Right ventricle myocardium superior (tissue), 1 donor: ENCODE results near the gene SIL1. TPM values are rescaled to one million over a fixed set of nuclear protein-coding genes. Genes with fewer than 3 reads are reported as not detected.

Experiments
- ATAC-seq: fragments of 200-7000 bp; cut with Tn5 transposase; one replicate; pipeline ENCODE4 v1.9.1; 2020; ENCODE audit warnings: mild to moderate bottlenecking; ENCODE audit not compliant: poor library complexity
- DNase-seq: peaks from one replicate; pipeline ENCODE4 v3.0.0-alpha.2; 2020
- intact Hi-C: fragments of 100-400 bp; cut with DNase I; formaldehyde crosslinking; loops from one replicate; pipeline ENCODE4 v1.11.2; 2022
- total RNA-seq: library from RNA; stranded (reverse); fragmentation: NEBNext Ultra II Directional; extraction: Animal tissue kit (Norgen Biotek cat#: 25700); gene quantifications from one replicate; pipeline ENCODE4 v1.2.1, GENCODE V29; 2021
- donor health status: DM: no; HTN: yes; CAD: no; lungs with severe emphysema.

The SIL1 gene
- total RNA-seq, 1 donor from 2014 or later, result 42.1 TPM

DNA sequence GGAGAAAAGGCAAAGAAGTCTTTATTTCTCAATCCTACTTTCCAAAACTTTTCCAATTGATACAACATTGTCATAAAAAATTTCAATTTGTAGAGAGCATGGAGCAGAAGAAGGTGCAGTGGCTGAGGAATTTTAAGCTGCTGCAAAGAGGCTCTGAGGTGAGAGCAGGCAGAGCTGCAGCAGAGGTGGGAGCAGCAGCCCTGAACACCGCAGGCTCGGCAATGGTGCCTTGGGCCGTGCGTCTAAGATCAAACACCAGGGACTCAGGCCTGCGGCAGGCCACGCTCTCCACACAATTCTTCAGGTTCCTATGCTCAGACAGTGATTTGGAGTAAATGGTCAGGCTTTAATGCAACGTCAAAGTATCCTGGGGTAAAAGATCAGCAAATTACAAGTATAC is 46.3 kb downstream of the SIL1 start:
- intact Hi-C loops, result no loop called here
- ATAC-seq (no peak), DNase-seq (no peak)

DNA sequence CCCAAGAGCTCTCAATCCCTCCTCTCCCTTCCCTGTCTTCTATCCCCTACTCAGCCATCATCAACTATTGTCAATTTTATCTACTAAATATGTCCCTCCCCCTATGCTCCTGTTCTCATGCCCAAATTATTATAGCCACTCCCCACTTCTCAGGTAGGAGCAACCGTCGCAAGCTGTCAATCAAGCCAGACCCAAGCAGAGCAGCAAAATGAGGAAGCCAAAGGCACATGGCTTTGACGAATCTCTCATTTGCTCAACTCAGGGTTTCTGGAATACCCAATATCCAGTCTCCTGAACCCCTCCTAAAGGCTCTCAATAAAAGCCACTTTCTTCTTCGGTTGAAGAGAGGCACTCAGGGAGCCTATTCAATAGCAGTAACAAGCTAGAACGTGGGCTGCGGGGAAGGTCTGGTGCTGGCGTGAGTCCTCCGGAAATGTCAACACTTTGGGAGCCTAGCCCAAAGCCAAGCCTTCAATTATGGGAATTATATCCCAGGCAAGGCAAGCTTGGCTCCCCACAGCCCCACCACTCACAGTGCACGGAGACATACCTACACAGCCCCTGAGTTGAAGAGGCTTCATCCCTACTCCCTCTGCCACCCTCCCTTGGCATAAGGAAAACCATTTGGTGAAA is 47.7 kb downstream of the SIL1 start:
- ATAC-seq (no peak), DNase-seq (no peak)
- intact Hi-C loops, result no loop called here

DNA sequence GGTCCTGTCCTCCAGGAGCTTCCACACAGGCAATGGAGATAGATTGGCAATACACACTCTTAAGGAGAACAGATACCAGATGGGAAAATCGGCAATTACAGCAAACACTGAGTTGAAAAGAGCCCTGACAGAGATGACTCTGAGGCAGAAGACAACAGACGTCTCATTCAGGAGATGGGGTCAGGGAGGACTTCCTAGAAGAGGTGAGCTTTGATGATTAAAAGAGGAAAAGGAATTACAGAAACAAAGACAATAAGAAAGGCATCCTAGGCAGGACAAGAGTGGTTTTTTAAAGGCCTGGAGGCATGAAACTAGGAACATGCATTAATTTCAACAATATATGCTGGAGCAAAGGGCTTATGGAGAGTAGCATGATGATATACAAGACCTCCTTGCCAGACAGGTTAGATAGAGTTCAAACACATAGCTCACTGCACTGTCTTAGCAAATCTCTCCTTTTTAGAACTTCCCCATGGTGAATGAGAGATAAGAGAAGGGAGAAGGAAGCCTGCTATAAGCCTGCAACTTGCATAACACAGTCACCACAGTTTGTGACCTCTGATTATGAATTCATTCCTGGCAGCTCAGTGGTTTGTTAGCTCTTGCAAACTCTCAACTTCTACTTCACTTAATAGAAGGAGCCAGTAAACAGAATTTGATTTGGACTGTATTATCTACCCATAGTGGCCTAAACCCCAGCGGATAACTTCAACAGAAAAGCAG is 48.5 kb downstream of the SIL1 start:
- ATAC-seq (peak; percentile 63), DNase-seq (no peak)
- intact Hi-C loops, result no loop called here

DNA sequence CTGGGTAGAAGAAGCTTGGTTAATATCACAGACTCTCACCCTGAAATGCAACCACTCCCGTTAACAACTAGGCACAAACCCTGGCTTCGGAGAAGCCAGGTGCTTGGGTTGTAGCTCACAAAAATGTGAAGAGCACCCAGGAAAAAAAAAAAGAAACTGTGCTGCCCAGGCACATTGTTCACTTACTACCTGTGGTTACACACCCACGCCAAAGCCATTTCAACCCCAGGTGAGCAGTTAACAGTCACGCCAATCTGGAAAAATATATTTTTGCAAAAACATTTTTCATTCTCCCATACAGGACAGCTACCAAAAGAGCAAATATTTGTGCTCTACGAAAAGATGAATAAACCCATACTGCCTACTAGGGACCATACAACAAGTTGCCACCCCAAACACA is 49.2 kb downstream of the SIL1 start:
- no peak for ATAC-seq
- intact Hi-C loops, result no loop called here
- no peak for DNase-seq

DNA sequence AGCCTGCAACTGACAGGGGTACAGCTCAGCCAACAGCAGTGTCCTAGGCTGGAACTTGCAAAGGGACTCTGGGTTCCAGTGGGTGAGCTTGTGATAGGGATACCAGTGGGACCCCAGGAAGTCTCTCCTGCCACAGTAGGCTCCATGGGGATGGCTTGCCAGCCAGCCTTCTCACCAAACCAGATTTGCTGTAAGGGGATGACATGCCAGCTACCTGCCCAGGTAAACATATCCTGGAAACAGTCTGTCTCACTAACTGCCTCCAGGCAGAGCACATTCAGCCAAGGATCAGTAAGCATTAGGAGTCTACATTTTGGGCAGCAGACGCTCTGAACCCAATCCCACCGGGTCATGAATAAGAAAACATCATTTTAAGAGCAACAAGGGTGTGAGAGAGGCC is 49.9 kb downstream of the SIL1 start:
- ATAC-seq (peak; percentile 21), DNase-seq (no peak)
- intact Hi-C loops, result no loop called here

DNA sequence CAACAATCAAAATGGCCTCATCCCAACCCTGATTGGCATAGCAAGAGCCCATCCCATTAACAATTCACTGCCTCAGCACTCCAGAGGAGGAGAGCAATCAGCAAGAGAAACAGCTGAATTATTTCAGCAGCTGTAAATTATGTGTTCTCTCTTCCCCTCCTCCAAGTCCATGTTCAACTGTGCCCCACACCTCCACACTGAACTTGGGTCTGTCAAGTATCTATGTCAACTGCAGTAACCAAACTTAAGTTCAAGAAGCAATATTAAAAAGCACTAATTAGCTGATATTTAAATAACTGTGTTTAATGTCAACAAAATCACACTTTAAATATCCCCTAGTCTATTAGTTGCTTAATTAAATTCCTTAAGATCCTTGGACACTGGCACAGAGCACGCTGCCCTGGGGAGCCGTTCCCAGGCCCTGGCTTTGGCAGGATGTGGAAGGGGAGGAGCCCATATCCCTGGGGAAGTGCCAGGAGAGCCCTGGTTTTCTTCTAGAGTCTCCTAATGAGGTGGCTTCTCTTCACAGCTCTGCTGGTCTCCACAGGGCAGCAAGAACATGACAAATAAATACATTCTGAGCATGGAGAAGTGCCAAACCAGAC is 50.6 kb downstream of the SIL1 start:
- DNase-seq (peak; percentile 77), ATAC-seq (peak; percentile 87)
- intact Hi-C loops, result no loop called here

DNA sequence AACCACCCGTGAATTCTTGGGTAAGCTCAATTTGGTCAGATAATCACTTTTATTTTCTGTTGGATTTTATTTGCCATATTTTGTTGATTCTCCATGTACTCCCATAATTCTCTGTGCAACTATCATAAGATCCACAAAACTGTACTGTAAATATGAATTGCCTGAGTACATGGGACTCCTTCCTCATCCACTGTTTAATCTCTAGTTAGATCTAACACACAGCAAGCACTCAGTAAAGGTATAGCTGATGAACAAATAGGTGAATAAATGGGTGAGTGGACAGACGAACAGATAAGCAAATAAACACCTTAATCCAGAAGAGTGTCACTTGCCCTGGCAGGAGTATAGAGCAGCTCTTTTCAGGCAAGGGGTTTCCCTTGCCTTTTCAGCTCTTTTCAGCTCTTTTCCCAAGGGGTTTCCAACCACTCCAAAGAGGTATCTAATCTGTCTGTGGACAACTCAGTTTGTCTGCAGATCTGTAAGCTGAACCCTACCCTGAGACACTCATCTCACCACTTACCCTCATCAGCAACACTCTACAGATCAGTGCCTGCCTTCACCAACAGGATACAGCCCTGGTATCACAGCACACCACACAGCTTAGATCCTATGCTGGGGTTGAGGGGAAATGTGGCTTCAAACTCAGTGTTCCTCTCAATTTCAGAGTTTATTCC is 51.2 kb downstream of the SIL1 start:
- intact Hi-C loops, result no loop called here
- ATAC-seq, result peak; percentile 42
- no peak for DNase-seq

DNA sequence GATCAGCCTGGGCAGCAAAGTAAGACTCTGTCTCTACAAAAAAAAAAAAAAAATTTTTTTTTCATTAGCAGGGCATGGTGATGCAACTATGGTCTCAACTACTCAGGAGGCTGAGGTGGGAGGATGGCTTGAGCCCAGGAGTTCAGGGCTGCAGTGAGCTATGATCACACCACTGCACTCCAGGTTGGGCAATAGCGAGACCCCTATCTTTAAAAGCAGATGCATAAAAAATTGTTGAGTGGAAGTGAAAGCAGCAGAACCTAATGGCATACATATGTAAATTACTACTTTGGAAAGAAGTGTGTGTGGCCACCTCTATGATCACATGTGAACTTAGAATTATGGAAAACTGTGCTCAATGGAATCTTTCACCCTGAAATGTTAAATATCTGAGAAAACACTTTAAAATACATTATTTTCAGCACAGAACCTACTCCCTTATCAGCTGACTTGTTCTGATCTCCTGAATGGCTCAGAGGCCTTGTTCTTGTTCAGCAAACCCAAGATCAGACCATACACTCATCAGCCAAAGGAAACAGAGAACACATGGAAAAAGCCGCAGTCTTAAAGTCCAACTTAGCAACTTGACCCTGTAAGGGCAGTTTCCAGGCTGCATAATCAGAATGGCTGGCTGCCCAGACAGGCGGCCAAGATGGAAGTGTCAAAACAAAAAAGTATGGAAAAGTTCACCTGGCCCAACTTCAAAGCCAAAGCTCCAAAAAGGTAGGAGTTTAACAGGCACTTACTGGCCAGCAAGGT is 56.5 kb downstream of the SIL1 start:
- ATAC-seq (peak; percentile 71), DNase-seq (peak; percentile 69)
- intact Hi-C loops, result no loop called here

DNA sequence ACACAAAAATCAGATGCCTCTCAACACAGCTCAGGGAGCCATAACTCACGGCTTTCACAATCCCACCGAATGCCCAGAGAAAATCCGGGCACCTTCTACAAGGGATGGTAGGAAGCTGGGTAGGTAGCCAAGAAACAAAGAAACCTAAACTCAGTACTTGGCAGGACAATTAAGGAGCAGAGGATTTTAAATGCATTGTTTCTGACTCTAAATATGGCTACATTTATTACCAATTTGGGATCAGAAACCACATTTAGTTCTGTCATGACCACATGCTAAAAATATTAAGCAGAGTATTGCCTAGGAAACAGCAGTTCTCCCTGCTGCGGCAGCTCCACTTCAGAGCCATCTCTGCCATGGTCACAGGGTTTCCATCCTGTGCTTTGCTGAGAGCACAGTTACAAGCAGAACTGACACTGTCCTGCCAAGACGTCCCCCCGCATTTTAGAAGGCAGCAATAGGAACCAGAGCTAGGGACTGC is 57.5 kb downstream of the SIL1 start:
- DNase-seq (no peak), ATAC-seq (peak; percentile 54)
- intact Hi-C loops, result no loop called here

DNA sequence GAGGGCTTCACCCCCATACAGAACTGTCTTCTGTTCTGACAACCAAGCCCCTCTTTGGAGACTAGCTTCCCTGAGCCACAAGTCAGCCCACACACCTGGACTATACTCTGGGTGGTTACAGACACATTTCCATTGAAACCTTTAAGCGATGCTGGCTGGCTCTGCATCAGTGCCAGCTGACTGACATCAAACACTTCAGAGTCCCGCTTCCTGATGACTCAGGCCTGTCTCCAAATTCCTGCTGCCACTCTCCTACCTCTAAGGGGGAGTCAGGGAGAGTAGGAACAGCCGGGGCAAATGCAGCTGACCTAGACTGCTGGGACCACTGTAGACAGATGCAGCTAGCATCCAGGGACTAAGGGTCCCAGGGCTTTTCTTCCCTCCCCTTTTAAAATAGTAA is 59.4 kb downstream of the SIL1 start:
- ATAC-seq, result peak; percentile 82
- intact Hi-C loops, result no loop called here

DNA sequence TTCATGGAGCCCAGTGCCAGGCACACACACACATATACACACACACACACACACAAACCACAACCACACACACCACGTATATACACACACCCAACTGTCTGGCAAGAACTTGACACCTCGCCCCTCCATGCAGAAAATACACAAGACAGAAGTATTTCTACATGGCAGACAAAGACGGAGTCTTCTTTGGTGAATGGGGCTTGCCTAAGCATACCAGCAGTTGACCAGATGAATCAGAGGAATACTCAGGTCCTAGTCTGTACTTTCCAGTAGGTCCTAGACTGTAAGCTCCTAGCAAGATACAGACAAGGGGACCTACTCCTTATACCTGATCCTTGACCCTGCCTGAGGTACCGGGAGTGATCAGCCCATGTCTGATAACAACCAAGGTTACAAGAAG is 60.1 kb downstream of the SIL1 start:
- ATAC-seq (no peak), DNase-seq (no peak)
- intact Hi-C loops, result no loop called here

More for the DNA sequence above, 59.4 kb downstream of the SIL1 start:
- DNase-seq, result peak; percentile 54

DNA sequence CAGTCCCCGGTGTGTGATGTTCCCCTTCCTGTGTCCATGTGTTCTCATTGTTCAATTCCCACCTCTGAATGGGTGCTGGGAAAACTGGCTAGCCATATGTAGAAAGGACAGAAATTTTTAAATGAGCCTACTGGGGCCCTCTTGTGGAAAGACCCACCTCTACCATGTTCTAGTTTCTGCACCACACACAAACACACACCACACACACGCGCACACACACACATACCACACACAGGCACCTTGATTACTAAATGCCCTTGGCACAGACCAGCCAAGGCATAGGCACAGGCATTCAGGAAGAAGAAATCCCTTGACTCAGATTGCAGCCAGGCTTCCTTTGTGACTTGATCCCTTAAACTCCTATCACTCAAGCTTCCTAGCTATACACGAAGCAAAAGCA is 60.5 kb downstream of the SIL1 start:
- DNase-seq, result no peak

DNA sequence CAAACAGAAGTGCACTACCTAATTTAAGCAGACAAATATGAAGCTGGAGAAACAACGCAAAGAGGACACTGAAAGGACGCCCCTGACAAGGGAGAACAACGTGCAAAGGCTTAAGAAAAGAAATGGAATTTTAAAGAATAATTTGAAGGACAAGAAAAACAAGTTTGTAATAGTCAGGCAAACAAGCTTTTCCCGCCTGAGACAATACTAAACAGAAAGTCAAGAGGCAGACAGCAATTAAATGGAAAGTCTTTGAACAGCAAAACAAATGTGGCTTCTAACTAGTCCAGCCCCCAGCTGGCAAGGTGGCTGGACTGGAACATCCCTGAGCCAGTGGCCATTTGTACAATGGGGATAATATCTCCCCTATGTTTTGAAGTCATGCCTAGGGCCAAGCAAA is 63.3 kb downstream of the SIL1 start:
- intact Hi-C loops, result no loop called here
- ATAC-seq (no peak), DNase-seq (no peak)

More for the DNA sequence above, 60.5 kb downstream of the SIL1 start:
- ATAC-seq, result peak; percentile 31
- intact Hi-C loops, result no loop called here

DNA sequence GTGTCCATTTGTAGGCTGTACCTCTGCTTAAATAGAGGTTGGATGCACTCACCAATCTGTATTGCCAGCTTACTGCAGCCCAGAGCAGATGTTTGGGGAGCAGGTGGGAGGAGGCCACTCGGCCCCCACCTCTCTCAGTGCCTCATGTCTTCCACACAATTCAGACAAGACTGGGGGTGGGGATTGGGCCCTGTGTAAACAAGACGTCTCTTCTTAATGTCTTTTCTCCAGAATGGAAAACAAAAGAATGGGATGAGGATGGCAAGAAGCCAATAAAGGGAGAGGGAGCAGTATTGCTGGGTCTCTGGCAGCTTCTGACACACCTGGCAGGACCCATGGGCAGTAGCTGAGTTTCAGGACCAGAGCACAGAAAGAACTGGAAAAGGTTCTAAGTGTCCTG is 64.9 kb downstream of the SIL1 start:
- intact Hi-C loops, result no loop called here
- DNase-seq (no peak), ATAC-seq (no peak)

DNA sequence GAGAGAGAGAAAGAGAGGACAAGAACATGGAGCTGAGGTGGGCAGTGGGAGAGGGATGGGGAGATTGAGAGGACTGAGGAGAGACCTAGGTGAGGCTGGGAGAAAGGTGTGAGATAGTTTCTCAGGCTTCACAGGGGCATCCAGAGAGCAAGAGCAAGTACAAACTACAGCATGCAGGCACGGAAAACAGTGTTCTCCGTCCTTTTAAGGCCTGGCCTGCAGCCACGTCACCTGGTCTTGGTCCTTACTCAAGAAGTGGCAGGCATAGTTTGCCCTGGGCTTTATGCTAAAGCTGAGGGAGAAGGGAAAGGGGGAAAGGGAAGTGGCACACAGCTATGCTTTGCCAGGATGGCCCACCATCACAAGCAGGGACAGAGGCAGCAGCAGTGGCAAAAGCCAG is 65.7 kb downstream of the SIL1 start:
- intact Hi-C loops, result no loop called here
- DNase-seq, result no peak
- ATAC-seq, result no peak

DNA sequence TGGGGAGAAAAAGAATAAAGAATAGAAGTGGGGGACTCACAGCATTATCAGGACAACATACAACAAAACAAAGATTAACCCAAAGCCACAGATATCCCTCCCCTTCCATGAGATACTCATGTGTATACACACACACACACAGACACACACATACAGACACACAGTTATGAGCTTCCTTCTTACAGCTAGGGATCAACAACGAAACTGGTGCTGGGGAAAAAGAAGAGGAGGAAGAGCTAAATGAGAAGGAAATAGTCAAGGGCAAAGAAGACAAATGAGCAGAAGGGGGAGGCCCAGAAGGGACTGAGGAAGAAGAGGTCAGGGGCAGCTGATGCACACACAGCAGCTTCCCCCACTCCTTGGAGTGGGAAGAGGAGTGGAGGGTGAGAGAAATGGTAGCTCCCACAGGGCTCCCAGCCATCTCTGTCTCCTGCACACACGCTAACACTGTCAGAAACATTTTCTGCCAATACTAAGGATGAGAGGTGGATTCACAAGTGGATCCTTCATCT is 66.2 kb downstream of the SIL1 start:
- intact Hi-C loops, result no loop called here
- peak; percentile 18 for ATAC-seq

DNA sequence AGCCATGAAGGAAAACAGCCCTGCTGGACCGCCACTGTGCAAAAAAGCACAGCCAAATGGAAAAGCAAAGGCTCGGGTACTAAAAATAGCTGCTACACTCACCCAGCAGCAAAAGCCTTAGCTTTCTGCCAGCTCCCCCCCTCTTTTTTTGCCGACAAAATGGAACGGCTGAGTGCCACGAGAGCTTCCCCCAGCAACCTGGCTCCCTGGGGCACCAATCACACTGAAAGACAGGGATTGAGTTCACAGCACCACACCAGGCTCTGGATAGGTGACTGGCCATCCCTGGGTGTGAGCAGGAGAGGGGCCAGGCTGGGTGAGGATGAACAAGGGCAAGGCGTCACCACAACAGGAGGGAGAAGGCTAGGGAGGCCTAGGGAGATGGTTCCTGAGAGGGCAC is 66.7 kb downstream of the SIL1 start:
- intact Hi-C loops, result no loop called here
- ATAC-seq (peak; percentile 69), DNase-seq (no peak)

More for the DNA sequence above, 66.2 kb downstream of the SIL1 start:
- DNase-seq, result no peak

DNA sequence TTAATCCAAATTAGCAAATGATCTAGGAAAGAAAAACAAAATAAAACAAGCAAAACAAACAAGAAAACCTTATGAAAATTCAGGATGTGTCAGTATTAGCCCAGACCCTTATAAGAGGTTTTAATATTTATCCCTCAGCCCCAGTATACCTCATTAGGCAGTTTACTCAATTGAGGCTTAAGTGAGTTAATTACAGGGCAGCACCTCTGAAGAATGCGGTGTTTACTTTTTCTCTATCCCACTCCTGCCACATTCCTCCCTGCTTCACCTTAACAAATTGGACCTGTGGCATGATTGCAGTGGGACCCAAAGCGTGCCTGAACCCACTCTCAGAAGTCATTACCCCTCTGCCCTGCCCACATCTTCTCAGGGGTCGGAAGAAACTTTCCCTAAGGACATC is 67.1 kb downstream of the SIL1 start:
- no peak for ATAC-seq
- intact Hi-C loops, result no loop called here
- DNase-seq, result no peak

DNA sequence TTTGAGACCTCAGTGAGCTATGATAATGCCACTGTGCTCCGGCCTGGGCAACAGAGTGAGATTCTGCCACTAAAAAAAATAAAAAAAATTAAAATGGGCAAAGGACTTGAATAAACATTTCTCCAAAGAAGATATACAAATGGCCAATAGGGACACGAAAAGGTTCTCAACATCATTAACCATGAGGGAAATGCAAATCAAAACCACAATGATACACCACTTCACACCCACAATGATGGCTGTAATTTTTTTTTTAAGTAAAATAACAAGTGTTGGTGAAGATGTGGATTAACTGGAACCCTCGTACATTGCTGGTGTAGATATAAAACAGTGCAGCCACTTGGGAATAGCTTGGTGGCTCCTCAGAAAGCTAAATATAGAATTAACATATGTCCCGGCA is 68.0 kb downstream of the SIL1 start:
- intact Hi-C loops, result no loop called here
- ATAC-seq (no peak), DNase-seq (no peak)
